Peyer's patch (tissue), 4 donors: ENCODE data around the gene CLCN1.

Experiments used
- CTCF ChIP-seq, 6 experiments: fragments of 450-650 bp in 4 of 6; fragments of 200-600 bp in 2 of 6; sonication (generic) in 1 of 6; IDR thresholded peaks; one replicate each; pipeline ENCODE4 v1.5.1; 2017 to 2019; ENCODE audit warnings: antibody characterized with exemption in 6 of 6, mild to moderate bottlenecking in 3 of 6, moderate library complexity in 1 of 6
- POLR2A ChIP-seq, 2 donors: fragments of 450-650 bp; IDR thresholded peaks; one replicate each; pipeline ENCODE4 v1.5.1; 2017; ENCODE audit warnings: antibody characterized with exemption in 2 of 2, mild to moderate bottlenecking in 2 of 2, moderate library complexity in 2 of 2

- TF ChIP-seq CTCF (IDR thresholded peaks at IDR 0.05) (no peak), POLR2A (IDR thresholded peaks at IDR 0.05) (no peak)
Observed at GRCh38 chr7:143358626-143359025, 42.7 kb downstream of the CLCN1 start.
